Measurements from ENCODE around the gene DNASE1L1.

- TF ChIP-seq CTCF (IDR thresholded peaks at IDR 0.05) (no peak), POLR2AphosphoS5 (IDR thresholded peaks at IDR 0.05) (no peak)
Measured at GRCh38 chrX:154435171-154435733, 26.2 kb upstream of the DNASE1L1 start.

All from prostate gland (tissue), 2 donors.